ENCODE data around the gene MLH1. TPM values are rescaled to one million over a fixed set of nuclear protein-coding genes. Genes with fewer than 3 reads are reported as not detected.
A peak's percentile ranks its signal among the peaks of the same experiment; 100 is the strongest.

The MLH1 gene
- total RNA-seq, 1 experiment from 2014 or later = 79.7 TPM

DNA sequence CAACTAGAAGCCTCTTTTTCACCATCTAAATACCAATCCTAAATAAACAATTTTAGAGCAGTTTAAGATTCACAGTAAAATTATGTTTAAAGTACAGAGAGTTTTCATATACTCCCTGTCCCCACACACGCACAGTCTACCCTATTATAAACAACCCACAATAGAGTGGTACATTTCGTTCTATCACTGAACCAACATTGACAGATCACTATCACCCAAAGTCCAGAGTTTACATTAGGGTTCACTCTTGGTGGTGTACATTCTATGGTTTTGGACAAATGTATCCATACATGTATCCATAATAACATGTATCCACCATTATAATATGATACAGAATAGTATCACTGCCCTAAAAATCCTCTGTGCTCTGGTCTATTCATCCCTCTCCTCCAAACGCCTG is 89.0 kb downstream of the MLH1 start:
- Histone ChIP-seq H3F3A (ENCODE audit: low read length, unreplicated experiment) (no peaks in the 10 kb centered on the region), H3K4me1 (ENCODE audit: insufficient read depth, low read length) (no peaks in the 10 kb centered on the region), H3K36me3 (ENCODE audit: low read depth, low read length) (peaks cover 10% of the 10 kb centered on the region), H3K27me3 (ENCODE audit: low read length) (no peaks in the 10 kb centered on the region), H2AFZ (ENCODE audit: low read length) (no peak overlapping the region), H3K27ac (ENCODE audit: low read length) (no peak overlapping the region), H3K9me3 (ENCODE audit: low read length) (no peaks in the 10 kb centered on the region), H3K4me2 (ENCODE audit: low read length) (no peak overlapping the region), H3K79me2 (ENCODE audit: low read length) (no peaks in the 10 kb centered on the region), H3K4me3 (ENCODE audit: low read length) (no peak overlapping the region), H4K20me1 (ENCODE audit: low read length) (no peaks in the 10 kb centered on the region), H3K9ac (ENCODE audit: low read length) (no peak overlapping the region), H3K9me2 (replicated peaks; ENCODE audit: low read length) (no peaks in the 10 kb centered on the region)
- TF ChIP-seq CTCF (conservative IDR thresholded peaks at IDR 0.05; ENCODE audit: low read depth, low read length) = no peak
- no peak for TF ChIP-seq EZH2 (IDR thresholded peaks at IDR 0.05; ENCODE audit: low read length, unreplicated experiment)
- no peak for TF ChIP-seq EZH2phosphoT487 (IDR thresholded peaks at IDR 0.05; ENCODE audit: borderline replicate concordance, low read length)
- DNase-seq = no peak
- intact Hi-C loops (cut with micrococcal nuclease) = no loop called here
- ChIA-PET POLR2A (ENCODE audit: unreplicated experiment) (no interaction called here), CTCF (no interaction called here)
- ATAC-seq = no peak
- no TSS peak for BruUV-seq (replicated peaks)

GRCh38 chr3:37086918-37087317 is 93.6 kb downstream of the MLH1 start:
- peaks cover 20% of the 10 kb centered on the region for H3K36me3 ChIP-seq (ENCODE audit: low read depth, low read length)
- POLR2A ChIA-PET (ENCODE audit: unreplicated experiment) = no interaction called here
- BruUV-seq (replicated peaks) = no TSS peak

GRCh38 chr3:37087870-37088269 is 94.6 kb downstream of the MLH1 start:
- Histone ChIP-seq H3F3A (ENCODE audit: low read length, unreplicated experiment) (no peaks in the 10 kb centered on the region), H4K20me1 (ENCODE audit: low read length) (no peaks in the 10 kb centered on the region), H2AFZ (ENCODE audit: low read length) (no peak overlapping the region), H3K79me2 (ENCODE audit: low read length) (no peaks in the 10 kb centered on the region), H3K36me3 (ENCODE audit: low read depth, low read length) (peaks cover 15% of the 10 kb centered on the region), H3K4me2 (ENCODE audit: low read length) (no peak overlapping the region), H3K9me3 (ENCODE audit: low read length) (no peaks in the 10 kb centered on the region), H3K27ac (ENCODE audit: low read length) (no peak overlapping the region), H3K9ac (ENCODE audit: low read length) (no peak overlapping the region), H3K4me1 (ENCODE audit: insufficient read depth, low read length) (no peaks in the 10 kb centered on the region), H3K9me2 (replicated peaks; ENCODE audit: low read length) (no peaks in the 10 kb centered on the region), H3K27me3 (ENCODE audit: low read length) (no peaks in the 10 kb centered on the region), H3K4me3 (ENCODE audit: low read length) (no peak overlapping the region)
- DNase-seq (no peak), ATAC-seq (no peak)
- POLR2A ChIA-PET (ENCODE audit: unreplicated experiment) = no interaction called here
- TF ChIP-seq EZH2 (IDR thresholded peaks at IDR 0.05; ENCODE audit: low read length, unreplicated experiment) (no peak), EZH2phosphoT487 (IDR thresholded peaks at IDR 0.05; ENCODE audit: borderline replicate concordance, low read length) (no peak), CTCF (conservative IDR thresholded peaks at IDR 0.05; ENCODE audit: low read depth, low read length) (no peak)
- intact Hi-C loops (cut with micrococcal nuclease) = no loop called here
- CTCF ChIA-PET = no interaction called here
- no TSS peak for BruUV-seq (replicated peaks)

More at GRCh38 chr3:37086918-37087317, 93.6 kb downstream of the MLH1 start:
- no peaks in the 10 kb centered on the region for H3F3A ChIP-seq (ENCODE audit: low read length, unreplicated experiment)
- CTCF ChIA-PET = no interaction called here
- no peaks in the 10 kb centered on the region for H3K9me3 ChIP-seq (ENCODE audit: low read length)
- intact Hi-C loops (cut with micrococcal nuclease) = no loop called here
- no peaks in the 10 kb centered on the region for H3K9me2 ChIP-seq (replicated peaks; ENCODE audit: low read length)
- no peaks in the 10 kb centered on the region for H4K20me1 ChIP-seq (ENCODE audit: low read length)
- no peaks in the 10 kb centered on the region for H3K79me2 ChIP-seq (ENCODE audit: low read length)
- TF ChIP-seq CTCF (conservative IDR thresholded peaks at IDR 0.05; ENCODE audit: low read depth, low read length) (no peak), EZH2phosphoT487 (IDR thresholded peaks at IDR 0.05; ENCODE audit: borderline replicate concordance, low read length) (no peak), EZH2 (IDR thresholded peaks at IDR 0.05; ENCODE audit: low read length, unreplicated experiment) (no peak)
- H2AFZ ChIP-seq (ENCODE audit: low read length) = no peak overlapping the region
- H3K4me2 ChIP-seq (ENCODE audit: low read length) = no peak overlapping the region
- H3K9ac ChIP-seq (ENCODE audit: low read length) = no peak overlapping the region
- ATAC-seq = peak; percentile 43
- H3K27me3 ChIP-seq (ENCODE audit: low read length) = no peaks in the 10 kb centered on the region
- peak; percentile 15 for DNase-seq
- H3K27ac ChIP-seq (ENCODE audit: low read length) = no peak overlapping the region
- no peaks in the 10 kb centered on the region for H3K4me1 ChIP-seq (ENCODE audit: insufficient read depth, low read length)
- H3K4me3 ChIP-seq (ENCODE audit: low read length) = no peak overlapping the region

Data from PC-3 (cell line).